Activated CD8-positive, alpha-beta memory T cell treated with anti-CD3 and anti-CD28 coated beads, Interleukin-2, amount 10 ng/mL, durations not matched to agents 7 days and 5 days (primary cell): Measurements from ENCODE around the gene SAMD11. TPM values are rescaled to one million over a fixed set of nuclear protein-coding genes. Genes with fewer than 3 reads are reported as not detected.

Source experiments
- ATAC-seq: fragments of 150-1000 bp; cut with Tn5 transposase; one replicate; pipeline ENCODE4 v1.10.0; 2021; ENCODE audit warnings: moderate library complexity
- CTCF ChIA-PET: fragments of 350-600 bp; sonication (Branson Sonifier 250); formaldehyde crosslinking; loops from one replicate; lab custom pipeline; 2021; ENCODE audit warnings: antibody characterized with exemption; lab: Charles Lee
- DNase-seq: peaks from one replicate; pipeline ENCODE4 v3.0.0-alpha.2; 2020
- H3K27ac Mint-ChIP-seq: one replicate; pipeline ENCODE4 v1.8.0; 2021; ENCODE audit warnings: mild to moderate bottlenecking, mixed read lengths
- H3K27me3 Mint-ChIP-seq: one replicate; pipeline ENCODE4 v1.8.0; 2021; ENCODE audit warnings: mixed read lengths
- H3K36me3 Mint-ChIP-seq: one replicate; pipeline ENCODE4 v1.8.0; 2021; ENCODE audit warnings: mild to moderate bottlenecking, mixed read lengths
- H3K4me1 Mint-ChIP-seq: one replicate; pipeline ENCODE4 v1.8.0; 2021; ENCODE audit warnings: mixed read lengths
- H3K4me3 Mint-ChIP-seq: one replicate; pipeline ENCODE4 v1.8.0; 2021; ENCODE audit warnings: mild to moderate bottlenecking, moderate library complexity, mixed read lengths
- H3K9me3 Mint-ChIP-seq: one replicate; pipeline ENCODE4 v1.8.0; 2022; ENCODE audit warnings: low read depth, mixed read lengths
- total RNA-seq, 2 experiments: library from RNA; stranded (reverse); gene quantifications; one replicate each; pipeline ENCODE4 v1.2.3, GENCODE V29; 2021

SAMD11 gene
- total RNA-seq, 2 experiments from 2014 or later: 0.61 TPM; not detected in 1

- Mint-ChIP-seq H3K27me3 (peaks cover 2% of the 10 kb centered on the region), H3K27ac (no peak overlapping the region), H3K4me1 (peaks cover 21% of the 10 kb centered on the region), H3K36me3 (peaks cover 1% of the 10 kb centered on the region), H3K9me3 (no peaks in the 10 kb centered on the region), H3K4me3 (no peak overlapping the region)
- CTCF ChIA-PET: interaction anchor here (1.6 kb wide), 1 partner anchor 59 kb away, joined by 3 read pairs; no protein-coding TSS in a partner anchor
- no peak for DNase-seq
- ATAC-seq: no peak
Observed at GRCh38 chr1:963746-964525, 40.2 kb downstream of the SAMD11 start.

GRCh38 chr1:964691-965525, 41.2 kb downstream of the SAMD11 start:
- CTCF ChIA-PET: interaction anchor here (1.6 kb wide), 1 partner anchor 60 kb away, joined by 3 read pairs; no protein-coding TSS in a partner anchor
- Mint-ChIP-seq H3K36me3 (peaks cover 1% of the 10 kb centered on the region), H3K4me3 (no peak overlapping the region)

GRCh38 chr1:965526-966134, 41.9 kb downstream of the SAMD11 start:
- CTCF ChIA-PET: no interaction called here
- ATAC-seq: no peak

More at GRCh38 chr1:964691-965525, 41.2 kb downstream of the SAMD11 start:
- DNase-seq: no peak
- H3K4me1 Mint-ChIP-seq: peaks cover 20% of the 10 kb centered on the region
- H3K9me3 Mint-ChIP-seq: no peaks in the 10 kb centered on the region
- no peak overlapping the region for H3K27ac Mint-ChIP-seq
- H3K27me3 Mint-ChIP-seq: peaks cover 6% of the 10 kb centered on the region
- no peak for ATAC-seq

GRCh38 chr1:966135-966703, 42.5 kb downstream of the SAMD11 start, which contains the start of gene PLEKHN1:
Gene PLEKHN1 (plus strand): TSS chr1:966482. CDS start chr1:966532, 50 bp downstream.
- peaks cover 1% of the 10 kb centered on the region for H3K36me3 Mint-ChIP-seq
- H3K27me3 Mint-ChIP-seq: peaks cover 6% of the 10 kb centered on the region
- H3K4me3 Mint-ChIP-seq: peak within 1 kb of the TSS; percentile 79
- H3K4me1 Mint-ChIP-seq: peaks cover 20% of the 10 kb centered on the region
- DNase-seq (peak; percentile 69), ATAC-seq (peak; percentile 68)
- CTCF ChIA-PET: interaction anchor here (0.6 to 1.3 kb wide), 9 partner anchors 9 to 409 kb away, joined by 3 to 17 read pairs (median 3); partner anchors contain the start of gene AURKAIP1
- H3K27ac Mint-ChIP-seq: peak within 1 kb of the TSS; percentile 85
- no peaks in the 10 kb centered on the region for H3K9me3 Mint-ChIP-seq

More at GRCh38 chr1:965526-966134, 41.9 kb downstream of the SAMD11 start:
- H3K9me3 Mint-ChIP-seq: no peaks in the 10 kb centered on the region
- H3K27me3 Mint-ChIP-seq: peaks cover 6% of the 10 kb centered on the region
- no peak for DNase-seq
- peak overlapping the region; percentile 28 for H3K27ac Mint-ChIP-seq
- peak overlapping the region; percentile 50 for H3K4me3 Mint-ChIP-seq
- peaks cover 1% of the 10 kb centered on the region for H3K36me3 Mint-ChIP-seq
- H3K4me1 Mint-ChIP-seq: peaks cover 20% of the 10 kb centered on the region

DNA sequence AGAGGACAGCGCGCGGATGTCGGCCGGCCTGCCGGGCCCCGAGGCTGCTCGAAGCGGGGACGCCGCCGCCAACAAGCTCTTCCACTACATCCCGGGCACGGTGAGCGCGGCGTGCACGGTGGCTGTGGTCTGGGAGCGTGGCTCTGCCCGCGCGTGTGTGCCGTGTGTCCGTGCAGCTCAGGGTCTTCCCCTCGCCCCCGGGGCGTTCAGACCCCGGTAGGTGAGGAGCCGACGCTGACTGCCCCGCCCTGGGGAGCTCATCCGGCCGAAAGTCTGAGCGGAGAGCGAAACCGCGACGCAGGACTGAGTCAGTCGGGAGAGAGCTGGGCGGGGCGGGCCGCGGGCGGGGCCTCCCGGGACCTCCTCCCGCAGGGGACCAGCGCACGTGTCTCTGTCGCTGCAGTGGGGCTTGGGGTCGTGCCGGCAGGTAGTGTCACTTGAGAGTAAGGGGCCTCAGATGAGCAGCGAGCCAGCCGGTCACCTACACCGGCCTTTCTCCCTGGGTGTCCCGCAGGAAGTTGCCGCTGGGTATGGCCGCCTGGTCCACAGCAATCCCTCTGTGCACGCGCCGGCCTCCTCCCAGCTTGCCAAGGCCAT, 43.1 kb downstream of the SAMD11 start:
- DNase-seq: peak; percentile 92
- H3K36me3 Mint-ChIP-seq: peaks cover 1% of the 10 kb centered on the region
- peaks cover 6% of the 10 kb centered on the region for H3K27me3 Mint-ChIP-seq
- CTCF ChIA-PET: interaction anchor here (0.6 to 1.3 kb wide), 9 partner anchors 9 to 408 kb away, joined by 3 to 17 read pairs (median 3); partner anchors contain the start of gene AURKAIP1
- no peaks in the 10 kb centered on the region for H3K9me3 Mint-ChIP-seq
- H3K4me1 Mint-ChIP-seq: peaks cover 14% of the 10 kb centered on the region
- H3K27ac Mint-ChIP-seq: peak overlapping the region; percentile 85
- peak; percentile 91 for ATAC-seq
- peak overlapping the region; percentile 79 for H3K4me3 Mint-ChIP-seq

GRCh38 chr1:967466-968343, 44.0 kb downstream of the SAMD11 start:
- CTCF ChIA-PET: interaction anchor here (0.8 to 1.3 kb wide), 3 partner anchors 14 to 96 kb away, joined by 3 to 17 read pairs (median 3); partner anchors contain the start of gene PERM1
- no peak for ATAC-seq
- no peak for DNase-seq
- peaks cover 14% of the 10 kb centered on the region for H3K4me1 Mint-ChIP-seq
- no peaks in the 10 kb centered on the region for H3K9me3 Mint-ChIP-seq
- no peak overlapping the region for H3K4me3 Mint-ChIP-seq
- no peak overlapping the region for H3K27ac Mint-ChIP-seq
- peaks cover 6% of the 10 kb centered on the region for H3K27me3 Mint-ChIP-seq
- H3K36me3 Mint-ChIP-seq: peaks cover 1% of the 10 kb centered on the region

DNA sequence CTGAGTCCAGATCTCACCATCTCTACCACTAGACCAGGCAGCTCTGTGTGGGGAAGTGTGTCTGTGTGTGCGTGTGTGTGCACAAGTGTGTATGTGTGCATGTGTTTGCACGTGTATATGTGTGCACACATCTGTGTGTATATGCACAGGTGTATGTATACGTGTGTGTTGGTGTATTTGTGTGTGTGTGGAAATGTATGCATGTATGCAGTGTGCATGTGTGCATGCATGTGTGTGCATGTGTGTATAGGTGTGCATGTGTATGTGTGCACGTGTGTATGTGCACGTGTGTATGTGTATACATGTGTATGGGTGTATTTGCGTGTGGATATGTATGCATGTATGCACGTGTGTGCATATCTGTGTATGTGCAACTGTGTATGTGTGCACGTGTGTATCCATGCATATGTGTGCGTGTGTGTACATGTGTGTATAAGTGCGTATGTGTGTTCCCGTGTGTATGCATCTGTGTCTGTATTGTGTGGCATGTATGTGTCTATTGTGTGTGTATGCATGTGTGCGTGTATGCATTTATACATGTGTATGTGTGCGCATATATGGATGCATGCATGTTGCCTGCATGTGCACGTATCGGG, 45.6 kb downstream of the SAMD11 start:
- Mint-ChIP-seq H3K27me3 (peaks cover 6% of the 10 kb centered on the region), H3K36me3 (peaks cover 1% of the 10 kb centered on the region), H3K4me3 (no peak overlapping the region), H3K27ac (no peak overlapping the region), H3K9me3 (no peaks in the 10 kb centered on the region), H3K4me1 (peaks cover 14% of the 10 kb centered on the region)
- CTCF ChIA-PET: interaction anchor here (0.7 kb wide), 1 partner anchor 65 kb away, joined by 3 read pairs; no protein-coding TSS in a partner anchor
- ATAC-seq (no peak), DNase-seq (no peak)

- no peak overlapping the region for H3K4me3 Mint-ChIP-seq
- no peaks in the 10 kb centered on the region for H3K36me3 Mint-ChIP-seq
- no peak overlapping the region for H3K27ac Mint-ChIP-seq
- CTCF ChIA-PET: interaction anchor here (0.9 to 1.3 kb wide), 4 partner anchors 11 to 94 kb away, joined by 3 to 4 read pairs (median 3); no protein-coding TSS in a partner anchor
- ATAC-seq (no peak), DNase-seq (no peak)
- H3K9me3 Mint-ChIP-seq: no peaks in the 10 kb centered on the region
- H3K4me1 Mint-ChIP-seq: peaks cover 14% of the 10 kb centered on the region
- peaks cover 6% of the 10 kb centered on the region for H3K27me3 Mint-ChIP-seq
Observed at GRCh38 chr1:970242-970972, 46.7 kb downstream of the SAMD11 start.

GRCh38 chr1:970973-971730, 47.4 kb downstream of the SAMD11 start:
- H3K4me3 Mint-ChIP-seq: no peak overlapping the region
- H3K9me3 Mint-ChIP-seq: no peaks in the 10 kb centered on the region
- ATAC-seq: no peak
- peaks cover 10% of the 10 kb centered on the region for H3K27me3 Mint-ChIP-seq
- DNase-seq: no peak
- H3K4me1 Mint-ChIP-seq: peaks cover 9% of the 10 kb centered on the region
- H3K36me3 Mint-ChIP-seq: no peaks in the 10 kb centered on the region
- CTCF ChIA-PET: interaction anchor here (0.9 to 1.3 kb wide), 4 partner anchors 10 to 93 kb away, joined by 3 to 4 read pairs (median 3); no protein-coding TSS in a partner anchor
- no peak overlapping the region for H3K27ac Mint-ChIP-seq
